Keratinocyte (primary cell): ENCODE measurements around the gene SEC24A. TPM values are rescaled to one million over a fixed set of nuclear protein-coding genes. Genes with fewer than 3 reads are reported as not detected.

Experiments
- DNase-seq: peaks from one replicate; pipeline ENCODE4 v3.0.0-alpha.2; 2011; ENCODE audit warnings: low read depth, missing footprints, low spot score
- FAIRE-seq: peaks from 2 replicates; lab custom pipeline; 2011; peaks lifted over from hg19 to GRCh38; lab: Jason Lieb, UNC
- H2AFZ ChIP-seq: 2 replicates; pipeline ENCODE4 v1.6.0; 2012; ENCODE audit warnings: low read length, control low read depth, inconsistent platforms; ENCODE audit not compliant: control insufficient read depth
- H3K27ac ChIP-seq: 2 replicates; pipeline ENCODE4 v1.5.1; 2011; ENCODE audit warnings: low read length; ENCODE audit not compliant: control insufficient read depth, insufficient read depth
- H3K27me3 ChIP-seq: 3 replicates; pipeline ENCODE4 v1.6.0; 2011; ENCODE audit warnings: low read length; ENCODE audit not compliant: control insufficient read depth, insufficient read depth; ENCODE audit errors: extremely low read depth
- H3K36me3 ChIP-seq, 2 experiments: 2 replicates in 1 of 2; 3 replicates in 1 of 2; pipeline ENCODE4 v1.5.1; 2011; ENCODE audit warnings: low read length in 2 of 2, mild to moderate bottlenecking in 1 of 2; ENCODE audit not compliant: control insufficient read depth in 2 of 2, insufficient read depth in 2 of 2; ENCODE audit errors: extremely low read depth in 1 of 2
- H3K4me1 ChIP-seq: 3 replicates; pipeline ENCODE4 v1.5.1; 2011; ENCODE audit warnings: low read length; ENCODE audit not compliant: control insufficient read depth, insufficient read depth; ENCODE audit errors: extremely low read depth
- H3K4me2 ChIP-seq: 3 replicates; pipeline ENCODE4 v1.6.0; 2011; ENCODE audit warnings: low read depth, low read length; ENCODE audit not compliant: control insufficient read depth, insufficient read depth; ENCODE audit errors: extremely low read depth
- H3K4me3 ChIP-seq, 3 experiments: fragments of 200-600 bp in 1 of 3; sonication (generic) in 1 of 3; 2 replicates in 2 of 3; 3 replicates in 1 of 3; pipeline ENCODE4 v1.5.1; 2011 to 2016; ENCODE audit warnings: low read length in 3 of 3, mild to moderate bottlenecking in 3 of 3, control low read depth in 2 of 3, inconsistent platforms in 1 of 3, low read depth in 1 of 3, mixed read lengths in 1 of 3, mixed run types in 1 of 3, moderate library complexity in 1 of 3; ENCODE audit not compliant: control insufficient read depth in 2 of 3, insufficient read depth in 2 of 3; ENCODE audit errors: extremely low read depth in 1 of 3
- H3K79me2 ChIP-seq: 2 replicates; pipeline ENCODE4 v1.6.0; 2012; ENCODE audit warnings: low read length; ENCODE audit not compliant: control insufficient read depth, insufficient read depth
- H3K9ac ChIP-seq: 3 replicates; pipeline ENCODE4 v1.6.0; 2011; ENCODE audit warnings: low read length; ENCODE audit not compliant: control insufficient read depth, insufficient read depth; ENCODE audit errors: extremely low read depth
- H3K9me1 ChIP-seq: 3 replicates; pipeline ENCODE4 v1.6.0; 2011; ENCODE audit warnings: low read length; ENCODE audit not compliant: control insufficient read depth, insufficient read depth; ENCODE audit errors: extremely low read depth
- H3K9me3 ChIP-seq: 2 replicates; pipeline ENCODE4 v1.5.1; 2012; ENCODE audit warnings: low read depth, low read length; ENCODE audit not compliant: control insufficient read depth
- H4K20me1 ChIP-seq: 3 replicates; pipeline ENCODE4 v1.6.0; 2011; ENCODE audit warnings: low read length; ENCODE audit not compliant: control insufficient read depth, insufficient read depth; ENCODE audit errors: extremely low read depth
- EZH2 ChIP-seq: IDR thresholded peaks from one replicate; pipeline ENCODE4 v1.6.1; 2012; ENCODE audit warnings: inconsistent platforms, mild to moderate bottlenecking, low read length, moderate library complexity
- dilution Hi-C: fragments of 300-500 bp; cut with MboI; formaldehyde crosslinking; loops from one replicate; pipeline ENCODE4 v1.7.0; 2020; ENCODE audit warnings: low sequenced_read_pairs; ENCODE audit not compliant: extremely low pct_ligation_motif_present
- polyA plus RNA-seq, 5 experiments: library from polyadenylated mRNA; depleted of rRNA in 3 of 5; stranded (reverse) in 3 of 5; stranded (forward) in 1 of 5; unstranded in 1 of 5; fragments of >200 nt; gene quantifications; 1 replicate in 1 of 5; 2 replicates in 3 of 5; 3 replicates in 1 of 5; pipeline versions ENCODE4 v1.2.1 to v1.2.3, GENCODE V29; 2011 to 2012; ENCODE audit warnings: missing spikeins in 2 of 5, low read depth in 1 of 5, low replicate concordance in 1 of 5
- TF ChIP-seq, protein P1 (sequence below), 3 experiments: IDR thresholded peaks in 1 of 3; conservative IDR thresholded peaks in 1 of 3; optimal IDR thresholded peaks in 1 of 3; 2 replicates in 2 of 3; 3 replicates in 1 of 3; pipeline versions ENCODE3 to v1.5.1; 2011; ENCODE audit warnings: low read length in 3 of 3, mild to moderate bottlenecking in 3 of 3, moderate library complexity in 2 of 3, control low read depth in 1 of 3, inconsistent platforms in 1 of 3; ENCODE audit not compliant: insufficient read depth in 2 of 3; ENCODE audit errors: extremely low read depth in 1 of 3

SEC24A gene
- polyA plus RNA-seq, 1 donor (not counting 4 experiments of a cell fraction or from before 2014, with no cell fraction given) = 18.3 TPM

DNA sequence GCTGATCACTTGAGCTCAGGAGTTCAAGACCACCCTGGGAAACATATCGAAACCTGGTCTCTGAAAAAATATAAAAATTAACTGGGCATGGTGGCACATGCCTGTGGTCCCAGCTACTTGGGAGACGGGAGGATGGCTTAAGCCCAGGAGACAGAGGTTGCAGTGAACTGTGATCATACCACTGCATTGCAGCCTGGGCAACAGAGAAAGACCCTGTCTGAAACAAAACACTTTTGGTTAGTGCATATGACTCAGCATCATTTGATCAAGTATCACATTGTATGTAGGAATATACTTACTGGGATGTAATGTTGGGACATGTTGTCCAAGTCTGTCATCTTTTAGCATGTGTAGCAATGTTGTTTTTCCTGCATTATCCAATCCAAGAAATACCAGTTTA lies 28.0 kb upstream of the SEC24A start:
- no peak overlapping the region for H3K9ac ChIP-seq
- no peaks in the 10 kb centered on the region for H3K9me1 ChIP-seq
- H2AFZ ChIP-seq = no peak overlapping the region
- H4K20me1 ChIP-seq = no peaks in the 10 kb centered on the region
- H3K36me3 ChIP-seq = peaks cover 4 to 7% of the 10 kb centered on the region in 2 experiments
- H3K79me2 ChIP-seq = peaks cover 2% of the 10 kb centered on the region
- H3K27ac ChIP-seq = no peak overlapping the region
- dilution Hi-C loops = no loop called here
- H3K9me3 ChIP-seq = no peaks in the 10 kb centered on the region
- H3K4me3 ChIP-seq = no peak overlapping the region
- FAIRE-seq (no peak), DNase-seq (no peak)
- TF ChIP-seq, protein P1, sequence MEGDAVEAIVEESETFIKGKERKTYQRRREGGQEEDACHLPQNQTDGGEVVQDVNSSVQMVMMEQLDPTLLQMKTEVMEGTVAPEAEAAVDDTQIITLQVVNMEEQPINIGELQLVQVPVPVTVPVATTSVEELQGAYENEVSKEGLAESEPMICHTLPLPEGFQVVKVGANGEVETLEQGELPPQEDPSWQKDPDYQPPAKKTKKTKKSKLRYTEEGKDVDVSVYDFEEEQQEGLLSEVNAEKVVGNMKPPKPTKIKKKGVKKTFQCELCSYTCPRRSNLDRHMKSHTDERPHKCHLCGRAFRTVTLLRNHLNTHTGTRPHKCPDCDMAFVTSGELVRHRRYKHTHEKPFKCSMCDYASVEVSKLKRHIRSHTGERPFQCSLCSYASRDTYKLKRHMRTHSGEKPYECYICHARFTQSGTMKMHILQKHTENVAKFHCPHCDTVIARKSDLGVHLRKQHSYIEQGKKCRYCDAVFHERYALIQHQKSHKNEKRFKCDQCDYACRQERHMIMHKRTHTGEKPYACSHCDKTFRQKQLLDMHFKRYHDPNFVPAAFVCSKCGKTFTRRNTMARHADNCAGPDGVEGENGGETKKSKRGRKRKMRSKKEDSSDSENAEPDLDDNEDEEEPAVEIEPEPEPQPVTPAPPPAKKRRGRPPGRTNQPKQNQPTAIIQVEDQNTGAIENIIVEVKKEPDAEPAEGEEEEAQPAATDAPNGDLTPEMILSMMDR (optimal IDR thresholded peaks at IDR 0.05 in 1 of 3, IDR thresholded peaks at IDR 0.05 in 1 of 3, conservative IDR thresholded peaks at IDR 0.05 in 1 of 3; ENCODE audit: extremely low read depth in 1 of 3, insufficient read depth in 2 of 3, low read length in 3 of 3) = no peak
- TF ChIP-seq EZH2 = no peak
- no peaks in the 10 kb centered on the region for H3K27me3 ChIP-seq
- H3K4me2 ChIP-seq = no peak overlapping the region
- no peaks in the 10 kb centered on the region for H3K4me1 ChIP-seq

DNA sequence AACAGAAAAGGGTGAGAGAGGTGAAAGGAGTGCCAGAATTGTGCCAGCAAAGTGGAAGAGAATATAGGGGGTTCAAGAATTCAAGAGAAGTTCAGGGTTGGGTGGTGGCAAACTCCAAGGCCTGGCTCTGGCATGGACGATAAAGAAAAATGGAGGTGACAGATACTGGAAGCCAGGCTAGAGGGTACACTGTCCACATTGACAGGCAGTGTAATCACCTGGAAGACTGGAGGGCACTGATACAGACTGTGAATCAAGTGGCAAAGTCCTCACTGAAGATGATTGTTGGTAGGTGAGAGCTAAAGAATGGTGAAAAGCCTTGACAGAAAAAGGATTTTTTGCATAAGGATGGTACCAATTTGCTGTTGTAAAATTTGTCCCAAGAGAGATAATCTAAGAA lies 23.0 kb upstream of the SEC24A start:
- dilution Hi-C loops = no loop called here
- H2AFZ ChIP-seq = no peak overlapping the region
- H3K9me3 ChIP-seq = no peaks in the 10 kb centered on the region
- H3K27me3 ChIP-seq = no peaks in the 10 kb centered on the region
- H3K9me1 ChIP-seq = no peaks in the 10 kb centered on the region
- H3K9ac ChIP-seq = no peak overlapping the region
- peaks cover 4% of the 10 kb centered on the region in 2 experiments for H3K36me3 ChIP-seq
- no peak overlapping the region for H3K4me3 ChIP-seq
- H3K79me2 ChIP-seq = peaks cover 10% of the 10 kb centered on the region
- no peaks in the 10 kb centered on the region for H4K20me1 ChIP-seq
- no peak for TF ChIP-seq EZH2
- TF ChIP-seq, protein P1 (optimal IDR thresholded peaks at IDR 0.05 in 1 of 3, IDR thresholded peaks at IDR 0.05 in 1 of 3, conservative IDR thresholded peaks at IDR 0.05 in 1 of 3; ENCODE audit: extremely low read depth in 1 of 3, insufficient read depth in 2 of 3, low read length in 3 of 3) = no peak
- no peak overlapping the region for H3K27ac ChIP-seq
- DNase-seq = no peak
- H3K4me1 ChIP-seq = no peaks in the 10 kb centered on the region
- H3K4me2 ChIP-seq = no peak overlapping the region
- FAIRE-seq = no peak
